PC-3 (cell line): ENCODE measurements around the gene MSMO1.

Experiments used
- CTCF ChIP-seq: fragments of 300-600 bp; sonication (generic); conservative IDR thresholded peaks from 2 replicates; pipeline ENCODE4 v1.5.1; 2017; ENCODE audit warnings: antibody characterized with exemption, low read depth, mild to moderate bottlenecking, low read length
- EZH2 ChIP-seq: fragments of 300-600 bp; sonication (generic); IDR thresholded peaks from one replicate; pipeline ENCODE4 v1.6.1; 2017; ENCODE audit warnings: antibody characterized with exemption, mild to moderate bottlenecking, low read length; ENCODE audit not compliant: unreplicated experiment
- EZH2phosphoT487 ChIP-seq: fragments of 300-600 bp; sonication (generic); IDR thresholded peaks from 2 replicates; pipeline ENCODE4 v1.6.1; 2018; ENCODE audit warnings: mild to moderate bottlenecking, antibody characterized with exemption, low read length, borderline replicate concordance

GRCh38 chr4:165331359-165331758 lies 3.9 kb downstream of the MSMO1 start:
- TF ChIP-seq CTCF = no peak
- no peak for TF ChIP-seq EZH2
- no peak for TF ChIP-seq EZH2phosphoT487
